Endothelial cell of umbilical vein (primary cell): ENCODE measurements around the gene ABCB9. TPM values are rescaled to one million over a fixed set of nuclear protein-coding genes. Genes with fewer than 3 reads are reported as not detected.

Source experiments
- BruUV-seq: library from RNA; stranded (reverse); fragments of 400-500 nt; replicated peaks from 2 replicates; lab custom pipeline; 2021; lab: Mats Ljungman, UMichigan
- CTCF ChIA-PET: fragments of 300-600, 350-600 bp; sonication (Branson Sonifier 250); formaldehyde crosslinking; loops from one replicate; lab custom pipeline; 2021; ENCODE audit warnings: antibody characterized with exemption, inconsistent platforms; lab: Charles Lee
- POLR2A ChIA-PET: fragments of 300-600, 350-600 bp; sonication (Branson Sonifier 250); formaldehyde crosslinking; loops from one replicate; lab custom pipeline; 2021; ENCODE audit warnings: antibody characterized with exemption, inconsistent platforms; lab: Charles Lee
- DNase-seq: peaks from one replicate; pipeline ENCODE4 v3.0.0-alpha.2; 2011; ENCODE audit warnings: low read depth, low spot score
- FAIRE-seq: peaks from 2 replicates; lab custom pipeline; 2011; peaks lifted over from hg19 to GRCh38; lab: Jason Lieb, UNC
- H2AFZ ChIP-seq: 2 replicates; pipeline ENCODE4 v1.6.0; 2012; ENCODE audit warnings: low read depth, low read length, control low read depth, inconsistent platforms
- H3K27ac ChIP-seq: 2 replicates; pipeline ENCODE4 v1.5.1; 2011; ENCODE audit warnings: low read depth, mild to moderate bottlenecking, control low read depth, low read length, moderate library complexity; ENCODE audit not compliant: insufficient read depth
- H3K27me3 ChIP-seq, 2 experiments: 2 replicates each; pipeline versions ENCODE4 v1.6.0 to v1.6.1; 2011; ENCODE audit warnings: low read length in 2 of 2, mixed read lengths in 1 of 2; ENCODE audit not compliant: control insufficient read depth in 2 of 2, insufficient read depth in 2 of 2
- H3K36me3 ChIP-seq, 2 experiments: 2 replicates in 1 of 2; 3 replicates in 1 of 2; pipeline ENCODE4 v1.5.1; 2011; ENCODE audit warnings: low read length in 2 of 2, mild to moderate bottlenecking in 1 of 2, moderate library complexity in 1 of 2; ENCODE audit not compliant: control insufficient read depth in 2 of 2, insufficient read depth in 2 of 2; ENCODE audit errors: extremely low read depth in 1 of 2
- H3K4me1 ChIP-seq: 3 replicates; pipeline ENCODE4 v1.5.1; 2011; ENCODE audit warnings: mild to moderate bottlenecking, low read length; ENCODE audit not compliant: control insufficient read depth, insufficient read depth; ENCODE audit errors: extremely low read depth
- H3K4me2 ChIP-seq: 2 replicates; pipeline ENCODE4 v1.6.1; 2011; ENCODE audit warnings: low read length, control low read depth, mixed read lengths; ENCODE audit not compliant: insufficient read depth
- H3K4me3 ChIP-seq, 3 experiments: fragments of 200-600 bp in 1 of 3; sonication (generic), shearing (Covaris generic) in 1 of 3; replicated peaks in 1 of 3; 2 replicates each; pipeline ENCODE4 v1.5.1; 2011 to 2016; ENCODE audit warnings: control low read depth in 3 of 3, low read length in 3 of 3, mild to moderate bottlenecking in 2 of 3, inconsistent platforms in 1 of 3, low read depth in 1 of 3, moderate library complexity in 1 of 3; ENCODE audit not compliant: insufficient read depth in 1 of 3
- H3K79me2 ChIP-seq: 2 replicates; pipeline ENCODE4 v1.6.0; 2012; ENCODE audit warnings: low read length, inconsistent platforms; ENCODE audit not compliant: control insufficient read depth, insufficient read depth
- H3K9ac ChIP-seq: replicated peaks from 2 replicates; pipeline ENCODE3; 2011; ENCODE audit warnings: low read length, control low read depth; ENCODE audit not compliant: insufficient read depth; ENCODE audit errors: extremely low read depth
- H3K9me1 ChIP-seq: replicated peaks from 3 replicates; pipeline ENCODE4 v1.6.0; 2011; ENCODE audit warnings: mild to moderate bottlenecking, low read length; ENCODE audit not compliant: control insufficient read depth, insufficient read depth; ENCODE audit errors: extremely low read depth
- H3K9me3 ChIP-seq: replicated peaks from 2 replicates; pipeline ENCODE4 v1.5.1; 2012; ENCODE audit warnings: low read length, inconsistent platforms; ENCODE audit not compliant: control insufficient read depth, insufficient read depth
- H4K20me1 ChIP-seq: replicated peaks from 2 replicates; pipeline ENCODE3; 2011; ENCODE audit warnings: mild to moderate bottlenecking, low read length; ENCODE audit not compliant: control insufficient read depth, insufficient read depth; ENCODE audit errors: extremely low read depth
- EZH2 ChIP-seq: IDR thresholded peaks from 2 replicates; pipeline ENCODE4 v1.6.1; 2012; ENCODE audit warnings: borderline replicate concordance, low read depth, mild to moderate bottlenecking, moderate library complexity, low read length, inconsistent platforms; ENCODE audit not compliant: severe bottlenecking
- FOS ChIP-seq: IDR thresholded peaks from 2 replicates; pipeline ENCODE4 v1.6.1; 2011; ENCODE audit warnings: mild to moderate bottlenecking, low read length, moderate library complexity, borderline replicate concordance; ENCODE audit not compliant: insufficient read depth
- GATA2 ChIP-seq: IDR thresholded peaks from 2 replicates; pipeline ENCODE4 v1.7.0; 2011; ENCODE audit warnings: low read depth, mild to moderate bottlenecking, moderate library complexity, mixed read lengths, low read length; ENCODE audit not compliant: insufficient read length, insufficient read depth
- JUN ChIP-seq: IDR thresholded peaks from 2 replicates; pipeline ENCODE4 v1.6.1; 2011; ENCODE audit warnings: borderline replicate concordance, low read depth; ENCODE audit not compliant: insufficient read length, insufficient read depth
- MYC ChIP-seq: IDR thresholded peaks from one replicate; pipeline ENCODE4 v1.6.1; 2011; ENCODE audit warnings: mild to moderate bottlenecking, low read depth, low read length
- POLR2A ChIP-seq: IDR thresholded peaks from 2 replicates; pipeline ENCODE4 v1.6.1; 2012; ENCODE audit warnings: low read depth, mild to moderate bottlenecking, control low read depth, low read length
- POLR2AphosphoS5 ChIP-seq: IDR thresholded peaks from 2 replicates; pipeline ENCODE4 v1.6.1; 2012; ENCODE audit warnings: low read depth, mild to moderate bottlenecking, control low read depth, low read length, moderate library complexity; ENCODE audit not compliant: insufficient read depth
- dilution Hi-C: fragments of 300-500 bp; cut with MboI; formaldehyde crosslinking; loops from one replicate; pipeline ENCODE4 v1.15.0; 2019; ENCODE audit warnings: low sequenced_read_pairs; ENCODE audit not compliant: extremely low pct_ligation_motif_present
- intact Hi-C: fragments of 100-400 bp; cut with micrococcal nuclease; formaldehyde crosslinking; loops from one replicate; pipeline ENCODE4 v1.10.0; 2022
- polyA plus RNA-seq, 4 experiments: library from polyadenylated mRNA; depleted of rRNA in 3 of 4; stranded (reverse) in 3 of 4; unstranded in 1 of 4; fragments of >200 nt; gene quantifications; 2 replicates each; pipeline versions ENCODE4 v1.2.1 to v1.2.3, GENCODE V29; 2011 to 2012; ENCODE audit warnings: missing spikeins in 1 of 4
- total RNA-seq: library from RNA; stranded (reverse); gene quantifications from 2 replicates; pipeline ENCODE4 v1.2.3, GENCODE V29; 2021
- TF ChIP-seq, protein P1 (sequence below), 2 donors: IDR thresholded peaks; 1 replicate in 1 of 2; 2 replicates in 1 of 2; pipeline ENCODE4 v1.5.1; 2011; ENCODE audit warnings: low read length in 2 of 2, mild to moderate bottlenecking in 2 of 2, moderate library complexity in 2 of 2, control low read depth in 1 of 2, inconsistent platforms in 1 of 2, low read depth in 1 of 2; ENCODE audit not compliant: insufficient read depth in 1 of 2; ENCODE audit errors: extremely low read depth in 1 of 2
- TF ChIP-seq, protein P2 (sequence below): IDR thresholded peaks from 2 replicates; pipeline ENCODE4 v1.6.1; 2011; ENCODE audit not compliant: insufficient read depth, insufficient read length

Gene ABCB9
- total and polyA plus RNA-seq, 2 donors (not counting 3 experiments of a cell fraction or from before 2014, with no cell fraction given) = 11.7 to 16.9 TPM

DNA sequence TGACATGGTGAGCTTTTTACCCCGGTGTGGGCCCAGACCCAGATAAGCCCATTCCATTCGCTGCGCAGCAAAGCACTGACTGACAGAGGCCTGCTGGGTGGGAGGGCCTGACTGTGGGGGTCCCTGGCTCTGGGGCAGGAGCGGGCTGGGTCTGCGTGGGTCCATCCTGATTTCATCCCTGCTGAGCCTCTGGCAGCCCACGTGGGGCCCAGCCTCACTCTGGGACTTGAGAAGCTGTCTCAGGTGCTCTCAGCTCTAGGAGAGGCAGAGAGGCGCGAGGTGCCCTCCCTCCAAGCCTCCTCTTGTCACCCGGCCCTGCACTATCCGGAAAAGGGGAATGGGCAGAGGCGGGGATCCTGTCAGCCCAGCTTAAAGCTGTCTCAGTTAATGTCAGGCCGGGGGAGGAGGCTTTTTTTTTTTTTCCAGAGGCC, 927 bp downstream of the ABCB9 start:
- Histone ChIP-seq H3K79me2 (no peaks in the 10 kb centered on the region), H3K27me3 (no peaks in the 10 kb centered on the region), H4K20me1 (no peaks in the 10 kb centered on the region), H2AFZ (no peak overlapping the region), H3K9ac (no peak overlapping the region), H3K27ac (no peak overlapping the region), H3K9me1 (no peaks in the 10 kb centered on the region), H3K9me3 (no peaks in the 10 kb centered on the region), H3K4me3 (peak overlapping the region in 2 of 3 experiments; percentile 68 to 85), H3K4me2 (peak overlapping the region; percentile 84), H3K36me3 (no peaks in the 10 kb centered on the region), H3K4me1 (peaks cover 6% of the 10 kb centered on the region)
- ChIA-PET CTCF (interaction anchor here (1.1 to 2.7 kb wide), 3 partner anchors 9 to 327 kb away, joined by 3 to 13 read pairs (median 9); no protein-coding TSS in a partner anchor), POLR2A (interaction anchor here (0.6 kb wide), 1 partner anchor 9 kb away, joined by 3 read pairs; no protein-coding TSS in a partner anchor)
- no peak for TF ChIP-seq GATA2
- TF ChIP-seq FOS = no peak
- TF ChIP-seq, protein P1, sequence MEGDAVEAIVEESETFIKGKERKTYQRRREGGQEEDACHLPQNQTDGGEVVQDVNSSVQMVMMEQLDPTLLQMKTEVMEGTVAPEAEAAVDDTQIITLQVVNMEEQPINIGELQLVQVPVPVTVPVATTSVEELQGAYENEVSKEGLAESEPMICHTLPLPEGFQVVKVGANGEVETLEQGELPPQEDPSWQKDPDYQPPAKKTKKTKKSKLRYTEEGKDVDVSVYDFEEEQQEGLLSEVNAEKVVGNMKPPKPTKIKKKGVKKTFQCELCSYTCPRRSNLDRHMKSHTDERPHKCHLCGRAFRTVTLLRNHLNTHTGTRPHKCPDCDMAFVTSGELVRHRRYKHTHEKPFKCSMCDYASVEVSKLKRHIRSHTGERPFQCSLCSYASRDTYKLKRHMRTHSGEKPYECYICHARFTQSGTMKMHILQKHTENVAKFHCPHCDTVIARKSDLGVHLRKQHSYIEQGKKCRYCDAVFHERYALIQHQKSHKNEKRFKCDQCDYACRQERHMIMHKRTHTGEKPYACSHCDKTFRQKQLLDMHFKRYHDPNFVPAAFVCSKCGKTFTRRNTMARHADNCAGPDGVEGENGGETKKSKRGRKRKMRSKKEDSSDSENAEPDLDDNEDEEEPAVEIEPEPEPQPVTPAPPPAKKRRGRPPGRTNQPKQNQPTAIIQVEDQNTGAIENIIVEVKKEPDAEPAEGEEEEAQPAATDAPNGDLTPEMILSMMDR (IDR thresholded peaks at IDR 0.05; ENCODE audit: extremely low read depth in 1 of 2, insufficient read depth in 1 of 2, low read depth in 1 of 2, low read length in 2 of 2) = no peak
- TF ChIP-seq EZH2 = no peak
- TF ChIP-seq POLR2A = no peak
- TF ChIP-seq MYC = no peak
- TF ChIP-seq POLR2AphosphoS5 = no peak
- TF ChIP-seq JUN = no peak
- TF ChIP-seq, protein P2, sequence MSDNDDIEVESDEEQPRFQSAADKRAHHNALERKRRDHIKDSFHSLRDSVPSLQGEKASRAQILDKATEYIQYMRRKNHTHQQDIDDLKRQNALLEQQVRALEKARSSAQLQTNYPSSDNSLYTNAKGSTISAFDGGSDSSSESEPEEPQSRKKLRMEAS = no peak
- no peak for FAIRE-seq
- no TSS peak for BruUV-seq
- intact Hi-C loops (no loop called here), dilution Hi-C loops (no loop called here)
- DNase-seq = no peak
